SK-N-SH treated with all-trans-retinoic acid at 6 μM for 48 hours (cell line): ENCODE measurements around the gene COX20.

Experiments
- CREB5 ChIP-seq: fragments of 250-450 bp; sonication (Bioruptor Pico); IDR thresholded peaks from 2 replicates; pipeline ENCODE4 v1.5.1; 2020; ENCODE audit warnings: low read depth, mild to moderate bottlenecking, moderate library complexity
- CSRNP3 ChIP-seq: fragments of 250-450 bp; sonication (Bioruptor Pico); IDR thresholded peaks from 2 replicates; pipeline ENCODE4 v1.5.1; 2021; ENCODE audit warnings: mild to moderate bottlenecking, moderate library complexity
- GLIS3 ChIP-seq: fragments of 250-450 bp; sonication (Bioruptor Pico); IDR thresholded peaks from 2 replicates; pipeline ENCODE4 v1.5.0; 2020; ENCODE audit warnings: mild to moderate bottlenecking, moderate library complexity
- PATZ1 ChIP-seq: fragments of 250-450 bp; sonication (Bioruptor Pico); IDR thresholded peaks from 2 replicates; pipeline ENCODE4 v1.8.0; 2020; ENCODE audit warnings: mild to moderate bottlenecking, moderate library complexity, borderline replicate concordance
- PPARA ChIP-seq: fragments of 250-450 bp; sonication (Bioruptor Pico); IDR thresholded peaks from 2 replicates; pipeline ENCODE4 v1.5.0; 2020; ENCODE audit warnings: mild to moderate bottlenecking, borderline replicate concordance
- RARB ChIP-seq: fragments of 250-450 bp; sonication (Bioruptor Pico); IDR thresholded peaks from 2 replicates; pipeline ENCODE4 v1.8.0; 2021; ENCODE audit warnings: mild to moderate bottlenecking, moderate library complexity
- ZFP30 ChIP-seq: fragments of 450-650 bp; formaldehyde crosslinking; IDR thresholded peaks from 2 replicates; pipeline ENCODE4 v1.5.0; 2022; ENCODE audit warnings: mild to moderate bottlenecking, moderate library complexity
- ZNF70 ChIP-seq: fragments of 450-650 bp; formaldehyde crosslinking; IDR thresholded peaks from 2 replicates; pipeline ENCODE4 v1.5.0; 2020; ENCODE audit warnings: mild to moderate bottlenecking, moderate library complexity

GRCh38 chr1:244850099-244850852 is 14.8 kb downstream of the COX20 start:
- no peak for TF ChIP-seq GLIS3 (CRISPR knock-in tag)
- no peak; the same call in 1 of the 2 replicates for TF ChIP-seq RARB (CRISPR knock-in tag)
- no peak for TF ChIP-seq PATZ1 (CRISPR knock-in tag)
- no peak for TF ChIP-seq CREB5 (CRISPR knock-in tag)
- TF ChIP-seq ZNF70 (CRISPR knock-in tag) = no peak
- TF ChIP-seq ZFP30 = no peak
- TF ChIP-seq CSRNP3 = no peak
- TF ChIP-seq PPARA = no peak
